ENCODE measurements around the gene DDHD1. TPM values are rescaled to one million over a fixed set of nuclear protein-coding genes. Genes with fewer than 3 reads are reported as not detected.

Gene DDHD1
- total and polyA plus RNA-seq, 2 experiments from 2014 or later = 11.2 to 28.9 TPM

DNA sequence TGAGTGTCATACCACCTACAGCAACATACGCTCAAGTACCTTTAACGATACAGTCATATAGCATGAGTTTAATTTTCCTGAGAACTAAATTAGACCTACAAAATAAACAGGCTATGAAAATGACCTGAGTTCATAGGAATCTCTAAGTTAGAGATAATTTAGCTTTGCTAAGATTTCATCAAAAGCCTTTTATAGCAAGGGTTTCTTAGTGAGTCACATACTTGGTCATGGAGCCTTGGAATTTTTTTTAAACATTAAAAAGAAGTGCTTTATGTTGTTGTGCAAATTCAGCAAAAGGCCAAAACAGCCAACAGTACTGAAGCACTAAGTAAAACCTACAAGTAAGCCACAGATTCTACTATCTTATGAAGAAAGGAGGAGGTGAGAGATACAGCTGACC, 108.6 kb downstream of the DDHD1 start (continued):
- TF ChIP-seq, protein P1, sequence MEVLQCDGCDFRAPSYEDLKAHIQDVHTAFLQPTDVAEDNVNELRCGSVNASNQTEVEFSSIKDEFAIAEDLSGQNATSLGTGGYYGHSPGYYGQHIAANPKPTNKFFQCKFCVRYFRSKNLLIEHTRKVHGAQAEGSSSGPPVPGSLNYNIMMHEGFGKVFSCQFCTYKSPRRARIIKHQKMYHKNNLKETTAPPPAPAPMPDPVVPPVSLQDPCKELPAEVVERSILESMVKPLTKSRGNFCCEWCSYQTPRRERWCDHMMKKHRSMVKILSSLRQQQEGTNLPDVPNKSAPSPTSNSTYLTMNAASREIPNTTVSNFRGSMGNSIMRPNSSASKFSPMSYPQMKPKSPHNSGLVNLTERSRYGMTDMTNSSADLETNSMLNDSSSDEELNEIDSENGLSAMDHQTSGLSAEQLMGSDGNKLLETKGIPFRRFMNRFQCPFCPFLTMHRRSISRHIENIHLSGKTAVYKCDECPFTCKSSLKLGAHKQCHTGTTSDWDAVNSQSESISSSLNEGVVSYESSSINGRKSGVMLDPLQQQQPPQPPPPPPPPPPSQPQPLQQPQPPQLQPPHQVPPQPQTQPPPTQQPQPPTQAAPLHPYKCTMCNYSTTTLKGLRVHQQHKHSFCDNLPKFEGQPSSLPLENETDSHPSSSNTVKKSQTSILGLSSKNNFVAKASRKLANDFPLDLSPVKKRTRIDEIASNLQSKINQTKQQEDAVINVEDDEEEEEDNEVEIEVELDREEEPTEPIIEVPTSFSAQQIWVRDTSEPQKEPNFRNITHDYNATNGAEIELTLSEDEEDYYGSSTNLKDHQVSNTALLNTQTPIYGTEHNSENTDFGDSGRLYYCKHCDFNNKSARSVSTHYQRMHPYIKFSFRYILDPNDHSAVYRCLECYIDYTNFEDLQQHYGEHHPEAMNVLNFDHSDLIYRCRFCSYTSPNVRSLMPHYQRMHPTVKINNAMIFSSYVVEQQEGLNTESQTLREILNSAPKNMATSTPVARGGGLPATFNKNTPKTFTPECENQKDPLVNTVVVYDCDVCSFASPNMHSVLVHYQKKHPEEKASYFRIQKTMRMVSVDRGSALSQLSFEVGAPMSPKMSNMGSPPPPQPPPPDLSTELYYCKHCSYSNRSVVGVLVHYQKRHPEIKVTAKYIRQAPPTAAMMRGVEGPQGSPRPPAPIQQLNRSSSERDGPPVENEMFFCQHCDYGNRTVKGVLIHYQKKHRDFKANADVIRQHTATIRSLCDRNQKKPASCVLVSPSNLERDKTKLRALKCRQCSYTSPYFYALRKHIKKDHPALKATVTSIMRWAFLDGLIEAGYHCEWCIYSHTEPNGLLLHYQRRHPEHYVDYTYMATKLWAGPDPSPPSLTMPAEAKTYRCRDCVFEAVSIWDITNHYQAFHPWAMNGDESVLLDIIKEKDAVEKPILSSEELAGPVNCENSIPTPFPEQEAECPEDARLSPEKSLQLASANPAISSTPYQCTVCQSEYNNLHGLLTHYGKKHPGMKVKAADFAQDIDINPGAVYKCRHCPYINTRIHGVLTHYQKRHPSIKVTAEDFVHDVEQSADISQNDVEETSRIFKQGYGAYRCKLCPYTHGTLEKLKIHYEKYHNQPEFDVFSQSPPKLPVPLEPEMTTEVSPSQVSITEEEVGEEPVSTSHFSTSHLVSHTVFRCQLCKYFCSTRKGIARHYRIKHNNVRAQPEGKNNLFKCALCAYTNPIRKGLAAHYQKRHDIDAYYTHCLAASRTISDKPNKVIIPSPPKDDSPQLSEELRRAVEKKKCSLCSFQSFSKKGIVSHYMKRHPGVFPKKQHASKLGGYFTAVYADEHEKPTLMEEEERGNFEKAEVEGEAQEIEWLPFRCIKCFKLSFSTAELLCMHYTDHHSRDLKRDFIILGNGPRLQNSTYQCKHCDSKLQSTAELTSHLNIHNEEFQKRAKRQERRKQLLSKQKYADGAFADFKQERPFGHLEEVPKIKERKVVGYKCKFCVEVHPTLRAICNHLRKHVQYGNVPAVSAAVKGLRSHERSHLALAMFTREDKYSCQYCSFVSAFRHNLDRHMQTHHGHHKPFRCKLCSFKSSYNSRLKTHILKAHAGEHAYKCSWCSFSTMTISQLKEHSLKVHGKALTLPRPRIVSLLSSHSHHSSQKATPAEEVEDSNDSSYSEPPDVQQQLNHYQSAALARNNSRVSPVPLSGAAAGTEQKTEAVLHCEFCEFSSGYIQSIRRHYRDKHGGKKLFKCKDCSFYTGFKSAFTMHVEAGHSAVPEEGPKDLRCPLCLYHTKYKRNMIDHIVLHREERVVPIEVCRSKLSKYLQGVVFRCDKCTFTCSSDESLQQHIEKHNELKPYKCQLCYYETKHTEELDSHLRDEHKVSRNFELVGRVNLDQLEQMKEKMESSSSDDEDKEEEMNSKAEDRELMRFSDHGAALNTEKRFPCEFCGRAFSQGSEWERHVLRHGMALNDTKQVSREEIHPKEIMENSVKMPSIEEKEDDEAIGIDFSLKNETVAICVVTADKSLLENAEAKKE (CRISPR knock-in tag; IDR thresholded peaks at IDR 0.05) = no peak
- TF ChIP-seq, protein P2, sequence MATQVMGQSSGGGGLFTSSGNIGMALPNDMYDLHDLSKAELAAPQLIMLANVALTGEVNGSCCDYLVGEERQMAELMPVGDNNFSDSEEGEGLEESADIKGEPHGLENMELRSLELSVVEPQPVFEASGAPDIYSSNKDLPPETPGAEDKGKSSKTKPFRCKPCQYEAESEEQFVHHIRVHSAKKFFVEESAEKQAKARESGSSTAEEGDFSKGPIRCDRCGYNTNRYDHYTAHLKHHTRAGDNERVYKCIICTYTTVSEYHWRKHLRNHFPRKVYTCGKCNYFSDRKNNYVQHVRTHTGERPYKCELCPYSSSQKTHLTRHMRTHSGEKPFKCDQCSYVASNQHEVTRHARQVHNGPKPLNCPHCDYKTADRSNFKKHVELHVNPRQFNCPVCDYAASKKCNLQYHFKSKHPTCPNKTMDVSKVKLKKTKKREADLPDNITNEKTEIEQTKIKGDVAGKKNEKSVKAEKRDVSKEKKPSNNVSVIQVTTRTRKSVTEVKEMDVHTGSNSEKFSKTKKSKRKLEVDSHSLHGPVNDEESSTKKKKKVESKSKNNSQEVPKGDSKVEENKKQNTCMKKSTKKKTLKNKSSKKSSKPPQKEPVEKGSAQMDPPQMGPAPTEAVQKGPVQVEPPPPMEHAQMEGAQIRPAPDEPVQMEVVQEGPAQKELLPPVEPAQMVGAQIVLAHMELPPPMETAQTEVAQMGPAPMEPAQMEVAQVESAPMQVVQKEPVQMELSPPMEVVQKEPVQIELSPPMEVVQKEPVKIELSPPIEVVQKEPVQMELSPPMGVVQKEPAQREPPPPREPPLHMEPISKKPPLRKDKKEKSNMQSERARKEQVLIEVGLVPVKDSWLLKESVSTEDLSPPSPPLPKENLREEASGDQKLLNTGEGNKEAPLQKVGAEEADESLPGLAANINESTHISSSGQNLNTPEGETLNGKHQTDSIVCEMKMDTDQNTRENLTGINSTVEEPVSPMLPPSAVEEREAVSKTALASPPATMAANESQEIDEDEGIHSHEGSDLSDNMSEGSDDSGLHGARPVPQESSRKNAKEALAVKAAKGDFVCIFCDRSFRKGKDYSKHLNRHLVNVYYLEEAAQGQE (IDR thresholded peaks at IDR 0.05; ENCODE audit: unreplicated experiment) = no peak

DNA sequence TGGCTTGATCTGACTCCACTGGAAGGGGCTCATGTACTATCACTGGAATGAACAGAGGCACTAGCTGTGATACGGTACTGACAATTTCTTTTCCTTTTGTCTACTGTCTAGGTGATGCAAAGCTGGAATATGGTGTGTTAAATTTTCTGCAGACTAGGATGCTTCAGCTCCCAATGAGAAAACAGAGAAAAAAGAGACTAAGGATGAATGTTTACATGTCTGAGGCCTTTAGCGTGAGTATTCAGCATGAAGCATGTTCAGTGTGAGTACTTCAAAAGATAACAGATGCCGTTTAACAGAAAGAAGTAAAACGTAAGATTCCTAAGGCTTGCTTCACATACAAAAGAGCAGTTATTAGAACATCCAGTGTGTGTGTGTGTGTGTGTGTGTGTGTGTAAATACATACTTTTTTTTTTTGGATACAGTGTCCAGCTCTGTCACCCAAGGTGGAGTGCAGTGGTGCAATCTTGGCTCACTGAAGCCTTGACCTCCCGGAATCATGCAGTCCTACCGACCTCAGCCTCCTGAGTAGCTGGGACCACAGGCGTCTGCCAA, 110.0 kb downstream of the DDHD1 start:
- no peaks in the 10 kb centered on the region for H3K9me2 ChIP-seq (ENCODE audit: insufficient read depth)
- DNase-seq (ENCODE audit: low spot score) (no peak), ATAC-seq (no peak)
- no peaks in the 10 kb centered on the region for H3K79me2 ChIP-seq (replicated peaks; ENCODE audit: insufficient read depth)
- H3F3A ChIP-seq (replicated peaks; ENCODE audit: low read depth) = no peaks in the 10 kb centered on the region
- Mint-ChIP-seq H3K36me3 (ENCODE audit: low read depth) (no peaks in the 10 kb centered on the region), H3K9me3 (no peaks in the 10 kb centered on the region), H3K4me3 (no peak overlapping the region), H3K27ac (no peak overlapping the region), H3K27me3 (ENCODE audit: insufficient read depth, low read depth, poor library complexity) (no peaks in the 10 kb centered on the region), H3K4me1 (no peaks in the 10 kb centered on the region)
- no peak overlapping the region for H3K4me3 ChIP-seq
- H3K4me2 ChIP-seq = no peak overlapping the region
- no peaks in the 10 kb centered on the region for H3K36me3 ChIP-seq (ENCODE audit: insufficient read depth)
- H3K27me3 ChIP-seq (ENCODE audit: insufficient read depth) = no peaks in the 10 kb centered on the region
- no peaks in the 10 kb centered on the region for H4K20me1 ChIP-seq (replicated peaks; ENCODE audit: insufficient read depth)
- no peaks in the 10 kb centered on the region for H3K4me1 ChIP-seq (ENCODE audit: insufficient read depth)
- no peak overlapping the region for H2AFZ ChIP-seq
- no peak overlapping the region for H3K27ac ChIP-seq (ENCODE audit: low read depth)
- TF ChIP-seq, protein P3, sequence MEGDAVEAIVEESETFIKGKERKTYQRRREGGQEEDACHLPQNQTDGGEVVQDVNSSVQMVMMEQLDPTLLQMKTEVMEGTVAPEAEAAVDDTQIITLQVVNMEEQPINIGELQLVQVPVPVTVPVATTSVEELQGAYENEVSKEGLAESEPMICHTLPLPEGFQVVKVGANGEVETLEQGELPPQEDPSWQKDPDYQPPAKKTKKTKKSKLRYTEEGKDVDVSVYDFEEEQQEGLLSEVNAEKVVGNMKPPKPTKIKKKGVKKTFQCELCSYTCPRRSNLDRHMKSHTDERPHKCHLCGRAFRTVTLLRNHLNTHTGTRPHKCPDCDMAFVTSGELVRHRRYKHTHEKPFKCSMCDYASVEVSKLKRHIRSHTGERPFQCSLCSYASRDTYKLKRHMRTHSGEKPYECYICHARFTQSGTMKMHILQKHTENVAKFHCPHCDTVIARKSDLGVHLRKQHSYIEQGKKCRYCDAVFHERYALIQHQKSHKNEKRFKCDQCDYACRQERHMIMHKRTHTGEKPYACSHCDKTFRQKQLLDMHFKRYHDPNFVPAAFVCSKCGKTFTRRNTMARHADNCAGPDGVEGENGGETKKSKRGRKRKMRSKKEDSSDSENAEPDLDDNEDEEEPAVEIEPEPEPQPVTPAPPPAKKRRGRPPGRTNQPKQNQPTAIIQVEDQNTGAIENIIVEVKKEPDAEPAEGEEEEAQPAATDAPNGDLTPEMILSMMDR (conservative IDR thresholded peaks at IDR 0.05; ENCODE audit: low read depth in 2 of 2) = no peak
- TF ChIP-seq, protein P2 (IDR thresholded peaks at IDR 0.05; ENCODE audit: unreplicated experiment) = no peak
- TF ChIP-seq ZNF114 (CRISPR knock-in tag; IDR thresholded peaks at IDR 0.05) = no peak
- TF ChIP-seq ZNF331 (CRISPR knock-in tag; IDR thresholded peaks at IDR 0.05; ENCODE audit: low read depth) = no peak

Measured in GM23338 (cell line).